Measurements from ENCODE around the gene GALNT7.
A peak's percentile ranks its signal among the peaks of the same experiment; 100 is the strongest.

The GALNT7 gene

GRCh38 chr4:173139561-173139960, 29.1 kb upstream of the GALNT7 start:
- no peak overlapping the region for H3K4me2 ChIP-seq (ENCODE audit: low read length)
- H3K9ac ChIP-seq (ENCODE audit: low read depth, low read length): no peak overlapping the region
- no peaks in the 10 kb centered on the region for H3K4me1 ChIP-seq (ENCODE audit: control insufficient read depth, insufficient read depth, low read length)
- no peaks in the 10 kb centered on the region for H3K36me3 ChIP-seq (ENCODE audit: insufficient read depth, low read length)
- H3K9me3 ChIP-seq (replicated peaks; ENCODE audit: low read length): no peaks in the 10 kb centered on the region
- H3K4me3 ChIP-seq (ENCODE audit: low read length): no peak overlapping the region
- no peaks in the 10 kb centered on the region for H3K27me3 ChIP-seq (ENCODE audit: control insufficient read depth, insufficient read depth, low read length)

GRCh38 chr4:173145131-173145530, 23.5 kb upstream of the GALNT7 start:
- Histone ChIP-seq H3K4me2 (ENCODE audit: low read length) (no peak overlapping the region), H3K9me3 (replicated peaks; ENCODE audit: low read length) (no peaks in the 10 kb centered on the region)

GRCh38 chr4:173146456-173146855, 22.2 kb upstream of the GALNT7 start:
- Histone ChIP-seq H3K27me3 (ENCODE audit: control insufficient read depth, insufficient read depth, low read length) (no peaks in the 10 kb centered on the region), H3K4me1 (ENCODE audit: control insufficient read depth, insufficient read depth, low read length) (no peaks in the 10 kb centered on the region), H3K36me3 (ENCODE audit: insufficient read depth, low read length) (no peaks in the 10 kb centered on the region), H3K4me3 (ENCODE audit: low read length) (no peak overlapping the region), H3K9ac (ENCODE audit: low read depth, low read length) (no peak overlapping the region), H3K9me3 (replicated peaks; ENCODE audit: low read length) (no peaks in the 10 kb centered on the region), H3K4me2 (ENCODE audit: low read length) (no peak overlapping the region)

More at GRCh38 chr4:173145131-173145530, 23.5 kb upstream of the GALNT7 start:
- Histone ChIP-seq H3K27me3 (ENCODE audit: control insufficient read depth, insufficient read depth, low read length) (no peaks in the 10 kb centered on the region), H3K4me1 (ENCODE audit: control insufficient read depth, insufficient read depth, low read length) (no peaks in the 10 kb centered on the region), H3K36me3 (ENCODE audit: insufficient read depth, low read length) (no peaks in the 10 kb centered on the region), H3K4me3 (ENCODE audit: low read length) (no peak overlapping the region), H3K9ac (ENCODE audit: low read depth, low read length) (no peak overlapping the region)

GRCh38 chr4:173151496-173151895, 17.1 kb upstream of the GALNT7 start:
- H3K4me3 ChIP-seq (ENCODE audit: low read length): no peak overlapping the region
- H3K27me3 ChIP-seq (ENCODE audit: control insufficient read depth, insufficient read depth, low read length): no peaks in the 10 kb centered on the region
- H3K9ac ChIP-seq (ENCODE audit: low read depth, low read length): no peak overlapping the region
- H3K9me3 ChIP-seq (replicated peaks; ENCODE audit: low read length): no peaks in the 10 kb centered on the region
- no peaks in the 10 kb centered on the region for H3K36me3 ChIP-seq (ENCODE audit: insufficient read depth, low read length)
- H3K4me2 ChIP-seq (ENCODE audit: low read length): no peak overlapping the region
- no peaks in the 10 kb centered on the region for H3K4me1 ChIP-seq (ENCODE audit: control insufficient read depth, insufficient read depth, low read length)

- no peak overlapping the region for H3K4me2 ChIP-seq (ENCODE audit: low read length)
- H3K27me3 ChIP-seq (ENCODE audit: control insufficient read depth, insufficient read depth, low read length): no peaks in the 10 kb centered on the region
- no peaks in the 10 kb centered on the region for H3K9me3 ChIP-seq (replicated peaks; ENCODE audit: low read length)
- no peak overlapping the region for H3K9ac ChIP-seq (ENCODE audit: low read depth, low read length)
- H3K36me3 ChIP-seq (ENCODE audit: insufficient read depth, low read length): no peaks in the 10 kb centered on the region
- H3K4me1 ChIP-seq (ENCODE audit: control insufficient read depth, insufficient read depth, low read length): no peaks in the 10 kb centered on the region
- no peak overlapping the region for H3K4me3 ChIP-seq (ENCODE audit: low read length)
These were observed 16.5 kb upstream of the GALNT7 start for GRCh38 chr4:173152104-173152503.

GRCh38 chr4:173153445-173153844, 15.2 kb upstream of the GALNT7 start:
- H3K9me3 ChIP-seq (replicated peaks; ENCODE audit: low read length): no peaks in the 10 kb centered on the region

GRCh38 chr4:173159791-173160190, 8.8 kb upstream of the GALNT7 start:
- Histone ChIP-seq H3K9me3 (replicated peaks; ENCODE audit: low read length) (no peaks in the 10 kb centered on the region), H3K4me3 (ENCODE audit: low read length) (no peak overlapping the region), H3K9ac (ENCODE audit: low read depth, low read length) (no peak overlapping the region), H3K4me2 (ENCODE audit: low read length) (no peak overlapping the region), H3K4me1 (ENCODE audit: control insufficient read depth, insufficient read depth, low read length) (no peaks in the 10 kb centered on the region), H3K27me3 (ENCODE audit: control insufficient read depth, insufficient read depth, low read length) (no peaks in the 10 kb centered on the region), H3K36me3 (ENCODE audit: insufficient read depth, low read length) (no peaks in the 10 kb centered on the region)

More at GRCh38 chr4:173153445-173153844, 15.2 kb upstream of the GALNT7 start:
- H3K4me1 ChIP-seq (ENCODE audit: control insufficient read depth, insufficient read depth, low read length): no peaks in the 10 kb centered on the region
- no peak overlapping the region for H3K4me3 ChIP-seq (ENCODE audit: low read length)
- H3K9ac ChIP-seq (ENCODE audit: low read depth, low read length): no peak overlapping the region
- no peak overlapping the region for H3K4me2 ChIP-seq (ENCODE audit: low read length)
- no peaks in the 10 kb centered on the region for H3K27me3 ChIP-seq (ENCODE audit: control insufficient read depth, insufficient read depth, low read length)
- no peaks in the 10 kb centered on the region for H3K36me3 ChIP-seq (ENCODE audit: insufficient read depth, low read length)

GRCh38 chr4:173160871-173161270, 7.7 kb upstream of the GALNT7 start:
- Histone ChIP-seq H3K9me3 (replicated peaks; ENCODE audit: low read length) (no peaks in the 10 kb centered on the region), H3K4me1 (ENCODE audit: control insufficient read depth, insufficient read depth, low read length) (no peaks in the 10 kb centered on the region), H3K27me3 (ENCODE audit: control insufficient read depth, insufficient read depth, low read length) (no peaks in the 10 kb centered on the region), H3K9ac (ENCODE audit: low read depth, low read length) (no peak overlapping the region), H3K36me3 (ENCODE audit: insufficient read depth, low read length) (no peaks in the 10 kb centered on the region), H3K4me2 (ENCODE audit: low read length) (no peak overlapping the region), H3K4me3 (ENCODE audit: low read length) (no peak overlapping the region)

GRCh38 chr4:173161311-173161710, 7.3 kb upstream of the GALNT7 start:
- H3K4me3 ChIP-seq (ENCODE audit: low read length): no peak overlapping the region
- no peaks in the 10 kb centered on the region for H3K27me3 ChIP-seq (ENCODE audit: control insufficient read depth, insufficient read depth, low read length)
- H3K36me3 ChIP-seq (ENCODE audit: insufficient read depth, low read length): no peaks in the 10 kb centered on the region
- H3K4me1 ChIP-seq (ENCODE audit: control insufficient read depth, insufficient read depth, low read length): no peaks in the 10 kb centered on the region
- H3K9ac ChIP-seq (ENCODE audit: low read depth, low read length): no peak overlapping the region
- no peaks in the 10 kb centered on the region for H3K9me3 ChIP-seq (replicated peaks; ENCODE audit: low read length)
- no peak overlapping the region for H3K4me2 ChIP-seq (ENCODE audit: low read length)

GRCh38 chr4:173165706-173166105, 2.9 kb upstream of the GALNT7 start:
- no peak overlapping the region for H3K4me2 ChIP-seq (ENCODE audit: low read length)
- H3K9me3 ChIP-seq (replicated peaks; ENCODE audit: low read length): no peaks in the 10 kb centered on the region
- H3K9ac ChIP-seq (ENCODE audit: low read depth, low read length): no peak overlapping the region
- no peaks in the 10 kb centered on the region for H3K27me3 ChIP-seq (ENCODE audit: control insufficient read depth, insufficient read depth, low read length)
- H3K36me3 ChIP-seq (ENCODE audit: insufficient read depth, low read length): no peaks in the 10 kb centered on the region
- H3K4me3 ChIP-seq (ENCODE audit: low read length): no peak overlapping the region
- H3K4me1 ChIP-seq (ENCODE audit: control insufficient read depth, insufficient read depth, low read length): peaks cover 11% of the 10 kb centered on the region

- Histone ChIP-seq H3K4me2 (ENCODE audit: low read length) (no peak overlapping the region), H3K27me3 (ENCODE audit: control insufficient read depth, insufficient read depth, low read length) (no peaks in the 10 kb centered on the region), H3K4me1 (ENCODE audit: control insufficient read depth, insufficient read depth, low read length) (peaks cover 19% of the 10 kb centered on the region), H3K9ac (ENCODE audit: low read depth, low read length) (no peak overlapping the region), H3K36me3 (ENCODE audit: insufficient read depth, low read length) (no peaks in the 10 kb centered on the region), H3K9me3 (replicated peaks; ENCODE audit: low read length) (no peaks in the 10 kb centered on the region), H3K4me3 (ENCODE audit: low read length) (no peak overlapping the region)
These were observed 2.1 kb upstream of the GALNT7 start for GRCh38 chr4:173166491-173166890.

- H3K4me2 ChIP-seq (ENCODE audit: low read length): peak overlapping the region; percentile 97
- no peaks in the 10 kb centered on the region for H3K27me3 ChIP-seq (ENCODE audit: control insufficient read depth, insufficient read depth, low read length)
- peak overlapping the region; percentile 79 for H3K4me3 ChIP-seq (ENCODE audit: low read length)
These were observed 734 bp upstream of the GALNT7 start for GRCh38 chr4:173167758-173168395.

More at GRCh38 chr4:173167758-173168395, 734 bp upstream of the GALNT7 start:
- no peaks in the 10 kb centered on the region for H3K36me3 ChIP-seq (ENCODE audit: insufficient read depth, low read length)
- no peaks in the 10 kb centered on the region for H3K9me3 ChIP-seq (replicated peaks; ENCODE audit: low read length)
- H3K4me1 ChIP-seq (ENCODE audit: control insufficient read depth, insufficient read depth, low read length): peaks cover 19% of the 10 kb centered on the region
- H3K9ac ChIP-seq (ENCODE audit: low read depth, low read length): peak overlapping the region; percentile 81
